Skin of body (tissue), 2 donors: ENCODE data around the gene ARHGEF7. TPM values are rescaled to one million over a fixed set of nuclear protein-coding genes. Genes with fewer than 3 reads are reported as not detected.
"Not testable (repeated sequence)": the region's sequence is repeated elsewhere in the genome, so short reads cannot be mapped to it uniquely, and the experiment has no call there.

Source experiments
- DNase-seq: peaks from one replicate; lab custom pipeline; 2025; lab: John Stamatoyannopoulos, UW
- total RNA-seq: library from RNA; depleted of rRNA; stranded (reverse); fragments of >200 nt; gene quantifications from one replicate; pipeline ENCODE4 v1.2.3, GENCODE V29; 2014

The ARHGEF7 gene
- total RNA-seq, 1 donor from 2014 or later = 114 TPM

- no peak for DNase-seq
These were observed 137.6 kb downstream of the ARHGEF7 start for GRCh38 chr13:111252446-111253364.

- DNase-seq = no peak
These were observed 138.3 kb downstream of the ARHGEF7 start for GRCh38 chr13:111253365-111253872.

- DNase-seq = no peak
These were observed 140.2 kb downstream of the ARHGEF7 start for GRCh38 chr13:111255228-111255790.

GRCh38 chr13:111256458-111256857, 141.3 kb downstream of the ARHGEF7 start:
- no peak for DNase-seq

- no peak for DNase-seq
These were observed 141.8 kb downstream of the ARHGEF7 start for GRCh38 chr13:111256946-111257345.

- DNase-seq = not testable (repeated sequence)
These were observed 142.8 kb downstream of the ARHGEF7 start for GRCh38 chr13:111257899-111258298.

GRCh38 chr13:111258637-111259036, 143.5 kb downstream of the ARHGEF7 start:
- no peak for DNase-seq

GRCh38 chr13:111259058-111259457, 143.9 kb downstream of the ARHGEF7 start:
- DNase-seq = no peak

GRCh38 chr13:111261326-111261725, 146.2 kb downstream of the ARHGEF7 start:
- DNase-seq = no peak

- DNase-seq = no peak
These were observed 147.2 kb downstream of the ARHGEF7 start for GRCh38 chr13:111262281-111262680.

GRCh38 chr13:111262715-111263114, 147.6 kb downstream of the ARHGEF7 start:
- DNase-seq = no peak

- DNase-seq = no peak
These were observed 148.5 kb downstream of the ARHGEF7 start for GRCh38 chr13:111263566-111263965.

GRCh38 chr13:111265006-111265700, 150.0 kb downstream of the ARHGEF7 start:
- no peak for DNase-seq

- no peak for DNase-seq
These were observed 150.6 kb downstream of the ARHGEF7 start for GRCh38 chr13:111265701-111266035.

GRCh38 chr13:111267205-111267604, 152.1 kb downstream of the ARHGEF7 start:
- DNase-seq = no peak

- DNase-seq = no peak
These were observed 152.7 kb downstream of the ARHGEF7 start for GRCh38 chr13:111267784-111268183.

- DNase-seq = no peak
These were observed 154.4 kb downstream of the ARHGEF7 start for GRCh38 chr13:111269508-111269907.

- DNase-seq = no peak
These were observed 155.0 kb downstream of the ARHGEF7 start for GRCh38 chr13:111270126-111270525.

GRCh38 chr13:111270765-111271698, 155.9 kb downstream of the ARHGEF7 start:
- DNase-seq = no peak

GRCh38 chr13:111272117-111272516, 157.0 kb downstream of the ARHGEF7 start:
- DNase-seq = no peak

- no peak for DNase-seq
These were observed 160.3 kb downstream of the ARHGEF7 start for GRCh38 chr13:111275382-111275781.
